G401.6 (cell line): ENCODE data around the gene CRYBA4.

Experiments used
- FAIRE-seq: peaks from 2 replicates; lab custom pipeline; 2012; peaks lifted over from hg19 to GRCh38; lab: Jason Lieb, UNC

The CRYBA4 gene

GRCh38 chr22:26662160-26662559 is 40.4 kb downstream of the CRYBA4 start:
- FAIRE-seq = no peak

DNA sequence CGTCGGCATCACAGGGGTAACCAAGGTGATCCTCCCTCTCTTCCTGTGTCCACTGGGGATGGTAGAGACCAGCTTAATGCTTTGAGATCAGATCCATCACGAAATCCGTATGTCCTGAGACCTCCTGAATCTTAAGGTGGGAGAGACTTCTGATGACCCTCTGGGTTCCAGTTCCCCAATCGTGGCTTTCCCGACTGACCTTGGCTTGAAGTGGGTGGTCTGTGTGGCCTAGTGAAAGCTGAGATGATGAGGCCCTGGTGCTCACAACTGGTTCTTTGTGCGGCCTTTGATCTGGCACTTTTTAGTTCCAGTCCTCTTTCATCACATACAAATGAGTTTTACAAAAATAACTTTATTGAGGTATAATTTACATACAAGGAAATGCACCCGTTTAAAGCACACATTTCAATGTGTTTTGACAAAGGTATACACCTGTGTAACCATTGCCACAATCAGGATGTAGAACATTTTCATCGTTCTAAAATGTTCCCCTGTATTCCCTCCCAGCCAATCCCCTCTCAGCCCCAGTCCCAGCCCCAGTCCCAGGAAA is 41.7 kb downstream of the CRYBA4 start:
- FAIRE-seq = no peak

DNA sequence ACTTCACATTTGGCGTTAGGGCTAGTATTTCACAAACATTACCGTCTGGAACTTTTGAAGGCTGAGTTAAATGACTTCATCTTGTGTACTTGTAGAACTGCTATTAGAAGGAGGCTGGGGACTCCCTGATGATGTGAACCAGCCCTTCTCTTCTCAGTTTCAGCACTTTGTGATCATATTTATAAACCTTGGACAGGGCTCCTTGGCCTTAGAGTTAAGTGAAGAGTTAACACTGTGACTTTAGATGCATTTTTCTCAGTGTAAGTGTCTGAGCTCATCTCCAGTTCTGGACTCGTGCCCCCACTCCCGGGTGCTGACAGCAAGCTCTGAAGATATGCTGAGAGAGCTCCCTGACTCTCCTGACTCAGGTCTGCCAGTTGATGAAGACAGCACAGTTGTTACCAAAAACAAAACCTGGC is 44.1 kb downstream of the CRYBA4 start:
- FAIRE-seq = no peak

DNA sequence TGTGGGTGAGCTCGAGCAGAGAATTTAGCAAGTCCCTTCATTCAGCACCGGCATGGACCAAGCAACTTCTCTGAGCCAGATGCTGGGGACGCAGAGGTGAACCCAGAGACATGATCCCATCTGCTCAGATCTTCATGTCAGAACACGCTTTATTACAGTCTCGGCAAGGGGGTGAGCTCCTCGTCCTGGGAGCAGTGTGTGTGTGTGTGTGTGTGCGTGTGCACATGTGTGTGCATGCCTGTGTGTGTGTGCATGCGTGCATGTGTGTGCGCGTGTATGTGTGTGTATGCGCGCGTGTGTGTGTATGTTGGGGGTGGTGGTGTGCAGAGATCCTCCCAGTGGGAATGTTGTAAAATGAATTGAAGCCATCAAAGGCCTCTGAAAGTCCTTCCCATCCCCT is 45.4 kb downstream of the CRYBA4 start:
- FAIRE-seq = no peak

DNA sequence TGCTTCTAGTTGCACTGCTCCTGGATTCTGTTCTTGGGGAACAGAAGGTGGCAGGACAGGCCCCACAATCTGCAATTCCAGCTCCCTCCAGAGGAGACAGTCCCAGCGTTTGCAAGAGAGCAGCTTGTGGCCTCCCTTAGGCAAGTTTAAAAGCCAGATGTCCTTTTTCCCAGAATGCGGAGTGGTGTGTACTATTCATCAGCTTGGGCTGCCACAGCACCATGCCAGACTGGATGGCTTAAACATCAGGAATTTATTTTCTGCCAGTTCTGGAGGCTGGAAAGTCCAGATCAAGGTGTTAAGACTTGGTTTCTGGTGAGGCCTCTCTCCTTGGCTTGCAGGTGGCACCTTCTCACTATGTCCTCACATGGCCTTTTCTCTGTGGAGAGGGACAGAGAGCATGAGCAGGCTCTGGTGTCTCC is 47.3 kb downstream of the CRYBA4 start:
- no peak for FAIRE-seq

GRCh38 chr22:26670459-26670858 is 48.7 kb downstream of the CRYBA4 start:
- no peak for FAIRE-seq

GRCh38 chr22:26671317-26672059 is 49.7 kb downstream of the CRYBA4 start:
- no peak for FAIRE-seq

DNA sequence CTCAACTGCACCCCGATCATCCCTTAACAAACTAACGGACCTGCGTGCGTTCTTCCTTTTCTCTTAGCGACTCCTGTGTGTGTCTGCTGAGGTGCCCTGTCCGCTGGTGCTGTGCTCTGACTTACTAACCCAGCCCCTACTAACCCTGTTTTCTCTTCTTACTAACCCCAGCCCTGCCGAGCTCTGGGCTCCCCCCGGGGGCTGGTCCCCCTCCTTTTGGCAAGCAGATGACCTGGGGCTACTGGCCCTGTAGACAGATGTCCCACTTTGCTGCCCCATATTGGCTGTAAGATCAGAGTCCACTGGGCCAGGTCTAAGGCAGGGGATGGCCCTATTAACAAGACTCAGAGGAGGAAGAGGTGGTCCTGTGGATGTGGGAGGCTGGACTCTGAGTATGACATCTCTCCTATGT is 50.3 kb downstream of the CRYBA4 start:
- no peak for FAIRE-seq

DNA sequence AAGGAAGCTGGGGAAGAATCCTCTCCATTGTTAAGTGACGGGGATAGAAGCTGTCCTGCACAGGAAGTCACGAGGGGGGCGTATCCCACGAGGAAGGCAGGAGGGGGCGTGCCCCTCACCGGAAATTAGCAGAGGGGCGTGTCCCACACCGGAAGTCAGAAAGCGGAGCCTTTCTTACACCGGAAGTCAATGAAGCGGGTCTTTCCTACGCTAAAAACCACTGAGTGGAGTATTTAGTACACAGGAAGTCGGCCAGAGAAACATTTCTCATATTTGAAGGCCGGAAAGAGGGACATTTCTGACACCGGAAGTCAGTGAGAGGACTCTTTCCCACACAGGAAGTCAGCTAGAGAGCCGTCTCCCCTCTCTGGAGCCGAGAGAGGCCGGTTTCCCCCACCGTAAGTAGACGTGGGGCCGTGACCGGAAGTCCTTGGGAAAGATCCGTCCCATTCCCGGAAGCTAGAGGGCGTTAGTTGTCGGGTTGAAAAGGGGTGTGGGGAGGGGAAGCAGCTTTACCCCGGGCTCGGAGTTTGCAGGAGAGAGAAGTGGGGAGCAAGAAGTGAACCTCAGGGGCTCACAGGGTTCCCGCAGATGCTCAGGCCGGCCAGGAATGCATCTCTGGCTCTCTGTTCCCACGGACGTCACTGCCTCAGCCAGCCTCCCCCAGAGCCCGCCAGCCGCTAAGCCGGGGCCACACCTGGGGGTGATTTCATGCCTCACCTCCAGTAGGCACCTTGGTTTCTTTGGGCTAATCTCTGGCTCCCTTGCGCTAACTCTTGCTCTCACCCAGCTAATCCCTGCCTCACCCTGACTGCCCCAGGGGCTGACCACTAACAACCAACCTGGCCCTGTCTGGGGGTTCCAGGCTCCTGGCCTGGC is 51.1 kb downstream of the CRYBA4 start:
- FAIRE-seq = peak; percentile 99

- no peak for FAIRE-seq
Measured at GRCh38 chr22:26673486-26673885, 51.7 kb downstream of the CRYBA4 start.

- no peak for FAIRE-seq
Measured at GRCh38 chr22:26674211-26675190, 52.7 kb downstream of the CRYBA4 start.

- FAIRE-seq = no peak
Measured at GRCh38 chr22:26675687-26676268, 54.0 kb downstream of the CRYBA4 start.

- FAIRE-seq = no peak
Measured at GRCh38 chr22:26677217-26677616, 55.5 kb downstream of the CRYBA4 start.

- peak; percentile 71 for FAIRE-seq
Measured at GRCh38 chr22:26679003-26679629, 57.4 kb downstream of the CRYBA4 start.
